GM12878 (cell line): ENCODE data around the gene FAM3B. TPM values are rescaled to one million over a fixed set of nuclear protein-coding genes. Genes with fewer than 3 reads are reported as not detected.

ENCODE experiments used
- ATAC-seq: fragments of 200-7000 bp; cut with Tn5 transposase; 3 replicates; pipeline ENCODE4 v1.9.1; 2020; ENCODE audit warnings: mild to moderate bottlenecking, moderate library complexity
- BruUV-seq: library from RNA; stranded (reverse); fragments of 400-500 nt; replicated peaks from 2 replicates; lab custom pipeline; 2021; lab: Mats Ljungman, UMichigan
- CTCF ChIA-PET: fragments of 300-600 bp; sonication (Branson Sonifier 250); formaldehyde crosslinking; extraction: SDS; loops from one replicate; lab custom pipeline; 2021; ENCODE audit warnings: inconsistent platforms; lab: Yijun Ruan, JAX
- POLR2A ChIA-PET: fragments of 350-600 bp; formaldehyde crosslinking; extraction: SDS; loops from one replicate; lab custom pipeline; 2021; ENCODE audit warnings: inconsistent platforms; lab: Charles Lee
- RAD21 ChIA-PET: fragments of 300-600 bp; sonication (Branson Sonifier 250); formaldehyde crosslinking; loops from one replicate; lab custom pipeline; 2023; ENCODE audit warnings: antibody characterized with exemption; ENCODE audit not compliant: unreplicated experiment; lab: Charles Lee
- SMC1A ChIA-PET: fragments of 300-600 bp; sonication (Branson Sonifier 250); formaldehyde crosslinking; loops from one replicate; lab custom pipeline; 2023; ENCODE audit not compliant: unreplicated experiment, uncharacterized antibody; lab: Charles Lee
- DNase-seq: peaks from one replicate; pipeline ENCODE4 v3.0.0-alpha.2; 2011; ENCODE audit warnings: low read depth, low spot score
- FAIRE-seq: peaks from 3 replicates; lab custom pipeline; 2011; peaks lifted over from hg19 to GRCh38; lab: Jason Lieb, UNC
- H2AFZ ChIP-seq: 2 replicates; pipeline ENCODE4 v1.6.0; 2011; ENCODE audit warnings: low read depth, low read length, control low read depth; ENCODE audit not compliant: control insufficient read depth
- H3K27ac ChIP-seq: 2 replicates; pipeline ENCODE4 v1.5.1; 2011; ENCODE audit warnings: control low read depth; ENCODE audit not compliant: control insufficient read depth, insufficient read depth
- H3K27me3 ChIP-seq, 2 experiments: replicated peaks in 1 of 2; 2 replicates each; pipeline versions ENCODE4 v1.6.0 to v1.6.1; 2011; ENCODE audit warnings: low read length in 1 of 2; ENCODE audit not compliant: control insufficient read depth in 2 of 2, insufficient read depth in 2 of 2
- H3K36me3 ChIP-seq, 2 experiments: 2 replicates each; pipeline ENCODE4 v1.5.1; 2011; ENCODE audit warnings: low read length in 1 of 2; ENCODE audit not compliant: control insufficient read depth in 2 of 2, insufficient read depth in 2 of 2
- H3K4me1 ChIP-seq: 2 replicates; pipeline ENCODE4 v1.6.1; 2011; ENCODE audit warnings: mild to moderate bottlenecking, low read length, moderate library complexity, mixed read lengths; ENCODE audit not compliant: control insufficient read depth, insufficient read depth
- H3K4me2 ChIP-seq: 2 replicates; pipeline ENCODE4 v1.6.0; 2011; ENCODE audit warnings: control low read depth; ENCODE audit not compliant: control insufficient read depth, insufficient read depth
- H3K4me3 ChIP-seq: fragments of 200-600 bp; sonication (generic); 2 replicates; pipeline ENCODE4 v1.5.1; 2016
- H3K79me2 ChIP-seq: 2 replicates; pipeline ENCODE4 v1.6.0; 2011; ENCODE audit warnings: low read length; ENCODE audit not compliant: control insufficient read depth, insufficient read depth
- H3K9ac ChIP-seq: 2 replicates; pipeline ENCODE4 v1.8.0; 2011; ENCODE audit warnings: low read length, control low read depth, mixed read lengths; ENCODE audit not compliant: control insufficient read depth, insufficient read depth
- H3K9me3 ChIP-seq: replicated peaks from 3 replicates; pipeline ENCODE4 v1.5.1; 2011; ENCODE audit warnings: mild to moderate bottlenecking, low read length; ENCODE audit not compliant: control insufficient read depth, insufficient read depth
- H4K20me1 ChIP-seq: 2 replicates; pipeline ENCODE4 v1.6.0; 2011; ENCODE audit not compliant: control insufficient read depth, insufficient read depth
- CEBPZ ChIP-seq: fragments of 150-350 bp; IDR thresholded peaks from 2 replicates; pipeline ENCODE4 v1.6.1; 2016; ENCODE audit warnings: low read depth, low read length
- HDGF ChIP-seq: fragments of 450-650 bp; IDR thresholded peaks from 2 replicates; pipeline ENCODE4 v1.6.1; 2016; ENCODE audit warnings: antibody characterized with exemption
- LARP7 ChIP-seq: fragments of 450-650 bp; IDR thresholded peaks from 2 replicates; pipeline ENCODE4 v1.6.1; 2017; ENCODE audit warnings: mild to moderate bottlenecking
- ZNF24 ChIP-seq: fragments of 450-650 bp; IDR thresholded peaks from 2 replicates; pipeline ENCODE4 v1.6.1; 2017; ENCODE audit warnings: antibody characterized with exemption, mild to moderate bottlenecking
- WGBS: methylation state at CpG from one replicate; pipeline ENCODE4 v1.1.6; 2016; ENCODE audit warnings: low lambda C conversion rate; ENCODE audit not compliant: insufficient replicate concordance, insufficient coverage; ENCODE audit errors: missing lambda C conversion rate; 5-methylcytosine and 5-hydroxymethylcytosine counted together
- in situ Hi-C: fragments of 300-500 bp; cut with MboI; formaldehyde crosslinking; loops from 9 replicates; pipeline ENCODE4 v1.14.3; 2018; ENCODE audit warnings: mixed read lengths
- intact Hi-C: fragments of 100-400 bp; cut with micrococcal nuclease; formaldehyde crosslinking; loops from one replicate; pipeline ENCODE4 v1.14.2; 2022; ENCODE audit not compliant: unreplicated experiment
- polyA plus RNA-seq, 11 experiments: library from polyadenylated mRNA; depleted of rRNA in 4 of 11; unstranded in 6 of 11; stranded (reverse) in 5 of 11; fragments of >200 nt; fragmentation: Nextera tagmentation in 4 of 11; fragmentation: Illumina TruSeq in 1 of 11; extraction: Ambion mirVana in 4 of 11; extraction: Trizol in 1 of 11; gene quantifications; 1 replicate in 1 of 11; 2 replicates in 10 of 11; pipeline versions ENCODE4 v1.2.1 to v1.2.3, GENCODE V29; 2011 to 2016; ENCODE audit warnings: inconsistent platforms in 2 of 11, missing spikeins in 2 of 11, low read depth in 1 of 11
- total RNA-seq, 4 experiments: library from RNA; depleted of rRNA in 3 of 4; stranded (reverse); fragments of >200 nt in 3 of 4; fragmentation: Illumina TruSeq in 1 of 4; extraction: Trizol in 1 of 4; gene quantifications; 2 replicates each; pipeline versions ENCODE4 v1.2.1 to v1.2.3, GENCODE V29; 2013 to 2021

The FAM3B gene
- total and polyA plus RNA-seq, 10 of the 15 experiments (the other 5 are each of a cell fraction or from before 2014, with no cell fraction given) = 0.12 TPM; not detected in 9

DNA sequence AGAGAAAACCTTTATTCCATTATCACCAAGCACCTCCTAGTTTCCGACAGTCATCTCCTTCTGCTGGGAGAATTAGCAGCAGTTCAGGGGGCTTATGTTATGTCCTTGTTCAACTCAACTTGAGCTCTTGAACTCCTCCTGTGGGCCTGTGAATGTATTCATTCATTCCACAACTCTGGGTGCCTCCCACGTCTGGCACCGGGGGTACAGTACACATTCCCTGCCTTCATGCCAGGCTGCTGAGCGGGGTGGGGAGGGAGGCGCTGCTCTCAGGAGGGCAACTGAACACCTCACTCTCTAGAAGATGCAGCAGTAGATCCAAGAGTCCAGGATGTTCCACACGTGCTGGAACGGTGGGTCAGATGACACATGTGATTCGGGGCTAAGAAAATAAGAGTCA is 40.9 kb downstream of the FAM3B start:
- no peak for ATAC-seq
- DNase-seq = no peak
- Histone ChIP-seq H3K4me1 (peaks cover 7% of the 10 kb centered on the region), H3K4me2 (no peak overlapping the region)
- ChIA-PET CTCF (interaction anchor here (1.2 to 9.1 kb wide), 2 partner anchors 13 to 74 kb away, joined by 3 to 63 read pairs; no protein-coding TSS in a partner anchor), RAD21 (interaction anchor here (2.3 to 2.7 kb wide), 2 partner anchors 54 to 74 kb away, joined by 7 to 15 read pairs; no protein-coding TSS in a partner anchor), SMC1A (interaction anchor here (1.0 to 4.9 kb wide), 4 partner anchors 12 to 75 kb away, joined by 4 to 34 read pairs (median 15); no protein-coding TSS in a partner anchor)
- no peak for TF ChIP-seq CEBPZ
- no peak for TF ChIP-seq HDGF
- no peak for TF ChIP-seq ZNF24
- no peak for TF ChIP-seq LARP7
- TF ChIP-seq, all 136 proteins: peak for 0
- Histone ChIP-seq H3K27me3 (no peaks in the 10 kb centered on the region), H2AFZ (no peak overlapping the region), H3K79me2 (no peaks in the 10 kb centered on the region), H3K36me3 (no peaks in the 10 kb centered on the region), H4K20me1 (no peaks in the 10 kb centered on the region), H3K4me3 (no peak overlapping the region), H3K9me3 (no peaks in the 10 kb centered on the region), H3K9ac (no peak overlapping the region), H3K27ac (no peak overlapping the region)
- in situ Hi-C loops = no loop called here
- WGBS = 69% methylated on average over 8 of the region's 8 CpGs
- no TSS peak for BruUV-seq
- intact Hi-C loops = no loop called here
- POLR2A ChIA-PET = no interaction called here
- no peak for FAIRE-seq
